Activated CD8-positive, alpha-beta T cell treated with anti-CD3 and anti-CD28 coated beads for 36 hours (primary cell): ENCODE results near the gene METRN. TPM values are rescaled to one million over a fixed set of nuclear protein-coding genes. Genes with fewer than 3 reads are reported as not detected.
A peak's percentile ranks its signal among the peaks of the same experiment; 100 is the strongest.

Source experiments
- ATAC-seq: fragments of 200-7000 bp; cut with Tn5 transposase; one replicate; pipeline ENCODE4 v1.10.0; 2021; ENCODE audit warnings: mild to moderate bottlenecking, moderate library complexity
- CTCF ChIA-PET: fragments of 350-600 bp; sonication (Branson Sonifier 250); formaldehyde crosslinking; loops from one replicate; lab custom pipeline; 2021; ENCODE audit warnings: antibody characterized with exemption; lab: Charles Lee
- POLR2A ChIA-PET: fragments of 350-600 bp; sonication (Branson Sonifier 250); formaldehyde crosslinking; loops from one replicate; lab custom pipeline; 2021; ENCODE audit warnings: antibody characterized with exemption; lab: Charles Lee
- DNase-seq: peaks from one replicate; pipeline ENCODE4 v3.0.0-alpha.2; 2020
- H3K27ac Mint-ChIP-seq: one replicate; pipeline ENCODE4 v1.8.0; 2021; ENCODE audit warnings: mild to moderate bottlenecking, mixed read lengths
- H3K27me3 Mint-ChIP-seq: one replicate; pipeline ENCODE4 v1.8.0; 2021; ENCODE audit warnings: mixed read lengths
- H3K36me3 Mint-ChIP-seq: one replicate; pipeline ENCODE4 v1.8.0; 2021; ENCODE audit warnings: low read depth, mixed read lengths
- H3K4me1 Mint-ChIP-seq: one replicate; pipeline ENCODE4 v1.8.0; 2021; ENCODE audit warnings: low read depth, mixed read lengths
- H3K4me3 Mint-ChIP-seq: one replicate; pipeline ENCODE4 v1.8.0; 2021; ENCODE audit warnings: mild to moderate bottlenecking, moderate library complexity, mixed read lengths
- H3K9me3 Mint-ChIP-seq: one replicate; pipeline ENCODE4 v1.8.0; 2021; ENCODE audit warnings: mixed read lengths
- CTCF ChIP-seq: fragments of 200-600 bp; IDR thresholded peaks from one replicate; pipeline ENCODE4 v1.8.0; 2022; ENCODE audit warnings: antibody characterized with exemption, mild to moderate bottlenecking
- intact Hi-C: fragments of 100-400 bp; cut with micrococcal nuclease; formaldehyde crosslinking; loops from one replicate; pipeline ENCODE4 v1.10.0; 2022
- total RNA-seq, 2 experiments: library from RNA; stranded (reverse); gene quantifications; one replicate each; pipeline ENCODE4 v1.2.3, GENCODE V29; 2021

Gene METRN
- total RNA-seq, 2 experiments from 2014 or later: 37.2 to 43.1 TPM

- peaks cover 28% of the 10 kb centered on the region for H3K4me1 Mint-ChIP-seq
- intact Hi-C loops: no loop called here
- no peaks in the 10 kb centered on the region for H3K27me3 Mint-ChIP-seq
- ChIA-PET POLR2A (interaction anchor here (0.6 to 8.1 kb wide), 11 partner anchors 8 to 263 kb away, joined by 3 to 84 read pairs (median 4); partner anchors contain the start of genes CIAO3, HAGHL and WDR24), CTCF (interaction anchor here (0.7 to 19.6 kb wide), 14 partner anchors 8 to 338 kb away, joined by 3 to 207 read pairs (median 4); partner anchors contain the start of genes CHTF18, CIAO3, METRN and STUB1)
- H3K36me3 Mint-ChIP-seq: no peaks in the 10 kb centered on the region
- no peaks in the 10 kb centered on the region for H3K9me3 Mint-ChIP-seq
- TF ChIP-seq CTCF: no peak
- peak overlapping the region; percentile 78 for H3K27ac Mint-ChIP-seq
- DNase-seq (peak; percentile 42), ATAC-seq (peak; percentile 14)
- peak overlapping the region; percentile 78 for H3K4me3 Mint-ChIP-seq
These were observed 5.0 kb downstream of the METRN start for GRCh38 chr16:719815-720446.

GRCh38 chr16:720447-720989, 5.6 kb downstream of the METRN start:
- ATAC-seq (peak; percentile 65), DNase-seq (peak; percentile 86)
- Mint-ChIP-seq H3K9me3 (no peaks in the 10 kb centered on the region), H3K36me3 (no peaks in the 10 kb centered on the region), H3K4me3 (peak overlapping the region; percentile 78), H3K4me1 (peaks cover 29% of the 10 kb centered on the region), H3K27me3 (no peaks in the 10 kb centered on the region), H3K27ac (peak overlapping the region; percentile 78)
- ChIA-PET CTCF (interaction anchor here (0.7 to 19.6 kb wide), 17 partner anchors 8 to 72 kb away, joined by 3 to 207 read pairs (median 4); partner anchors contain the start of genes CHTF18, CIAO3, METRN and STUB1), POLR2A (interaction anchor here (0.6 to 8.1 kb wide), 12 partner anchors 8 to 263 kb away, joined by 3 to 84 read pairs (median 4); partner anchors contain the start of genes CIAO3, HAGHL and WDR24)
- peak; percentile 38 for TF ChIP-seq CTCF
- intact Hi-C loops: no loop called here

- H3K9me3 Mint-ChIP-seq: no peaks in the 10 kb centered on the region
- DNase-seq: peak; percentile 85
- ChIA-PET POLR2A (interaction anchor here (0.8 to 8.1 kb wide), 8 partner anchors 7 to 195 kb away, joined by 3 to 84 read pairs (median 8); partner anchors contain the start of genes CIAO3 and HAGHL), CTCF (interaction anchor here (0.7 to 19.6 kb wide), 8 partner anchors 9 to 82 kb away, joined by 3 to 207 read pairs (median 6); partner anchors contain the start of genes CIAO3 and METRN)
- intact Hi-C loops: no loop called here
- ATAC-seq: peak; percentile 67
- no peaks in the 10 kb centered on the region for H3K36me3 Mint-ChIP-seq
- peak within 1 kb of the TSS; percentile 78 for H3K27ac Mint-ChIP-seq
- H3K27me3 Mint-ChIP-seq: no peaks in the 10 kb centered on the region
- peak within 1 kb of the TSS; percentile 78 for H3K4me3 Mint-ChIP-seq
- peaks cover 26% of the 10 kb centered on the region for H3K4me1 Mint-ChIP-seq
- TF ChIP-seq CTCF: no peak
These were observed 6.3 kb downstream of the METRN start, which contains the start of gene ANTKMT for GRCh38 chr16:720990-721764. ANTKMT (plus strand) TSS chr16:721146; CDS start chr16:721275, 129 bp downstream.

- H3K4me1 Mint-ChIP-seq: peaks cover 22% of the 10 kb centered on the region
- H3K27ac Mint-ChIP-seq: no peak overlapping the region
- ATAC-seq (no peak), DNase-seq (peak; percentile 37)
- TF ChIP-seq CTCF: no peak
- H3K4me3 Mint-ChIP-seq: peak overlapping the region; percentile 64
- CTCF ChIA-PET: interaction anchor here (0.8 to 19.6 kb wide), 8 partner anchors 8 to 82 kb away, joined by 3 to 207 read pairs (median 6); partner anchors contain the start of genes CIAO3 and METRN
- intact Hi-C loops: no loop called here
- POLR2A ChIA-PET: interaction anchor here (0.7 to 8.1 kb wide), 6 partner anchors 8 to 80 kb away, joined by 3 to 84 read pairs (median 8); partner anchors contain the start of gene CIAO3
- H3K27me3 Mint-ChIP-seq: no peaks in the 10 kb centered on the region
- no peaks in the 10 kb centered on the region for H3K36me3 Mint-ChIP-seq
- H3K9me3 Mint-ChIP-seq: no peaks in the 10 kb centered on the region
These were observed 7.0 kb downstream of the METRN start for GRCh38 chr16:721765-722540.
